Astrocyte of the cerebellum (primary cell): ENCODE data around the gene TGFBR3L.

ENCODE experiments used
- DNase-seq: peaks from one replicate; pipeline ENCODE4 v3.0.0-alpha.2; 2011; ENCODE audit warnings: low read depth
- H3K4me3 ChIP-seq: 2 replicates; pipeline ENCODE4 v1.5.1; 2011; ENCODE audit warnings: mild to moderate bottlenecking, low read depth, low read length, moderate library complexity
- CTCF ChIP-seq: IDR thresholded peaks from 2 replicates; pipeline ENCODE4 v1.5.1; 2012; ENCODE audit warnings: low read length, low read depth, moderate library complexity, mild to moderate bottlenecking; ENCODE audit errors: missing control alignments
- in situ Hi-C: cut with HindIII; loops from 2 replicates; pipeline ENCODE4 v1.10.0; 2017; ENCODE audit warnings: low sequenced_read_pairs

Gene TGFBR3L

GRCh38 chr19:7940841-7941240, 26.2 kb downstream of the TGFBR3L start:
- in situ Hi-C loops = no loop called here
- H3K4me3 ChIP-seq = no peak overlapping the region
- no peak for DNase-seq
- TF ChIP-seq CTCF = no peak

- no peak for DNase-seq
- H3K4me3 ChIP-seq = peak overlapping the region; percentile 78
- in situ Hi-C loops = no loop called here
- no peak for TF ChIP-seq CTCF
Measured at GRCh38 chr19:7941895-7942596, 27.4 kb downstream of the TGFBR3L start.

GRCh38 chr19:7942981-7943443, 28.4 kb downstream of the TGFBR3L start:
- peak overlapping the region; percentile 78 for H3K4me3 ChIP-seq
- TF ChIP-seq CTCF = no peak
- DNase-seq = no peak
- in situ Hi-C loops = no loop called here

- DNase-seq = peak; percentile 99
- H3K4me3 ChIP-seq = peak within 1 kb of the TSS; percentile 78
Measured at GRCh38 chr19:7943444-7944176, 29.0 kb downstream of the TGFBR3L start, which contains the start of gene TIMM44. Gene TIMM44, minus strand, starts transcription at chr19:7943666. Its CDS starts 15 bp downstream, at chr19:7943651.

GRCh38 chr19:7944177-7944761, 29.6 kb downstream of the TGFBR3L start:
- peak overlapping the region; percentile 78 for H3K4me3 ChIP-seq
- in situ Hi-C loops = no loop called here
- TF ChIP-seq CTCF = peak; percentile 82
- DNase-seq = peak; percentile 73

More at GRCh38 chr19:7943444-7944176, 29.0 kb downstream of the TGFBR3L start, which contains the start of gene TIMM44:
- in situ Hi-C loops = no loop called here
- TF ChIP-seq CTCF = no peak

GRCh38 chr19:7947939-7948338, 33.3 kb downstream of the TGFBR3L start:
- H3K4me3 ChIP-seq = no peak overlapping the region
- in situ Hi-C loops = no loop called here
- TF ChIP-seq CTCF = no peak
- DNase-seq = no peak
